Gastroesophageal sphincter (tissue), 4 donors: ENCODE data around the gene ETS1. TPM values are rescaled to one million over a fixed set of nuclear protein-coding genes. Genes with fewer than 3 reads are reported as not detected.

Source experiments
- ATAC-seq: fragments of 150-250 bp; one replicate; pipeline ENCODE4 v1.9.1; 2016; ENCODE audit warnings: mild to moderate bottlenecking, moderate library complexity
- H3K27ac ChIP-seq, 4 donors: fragments of 200-600 bp; sonication (generic) in 3 of 4; 1 replicate in 3 of 4; 2 replicates in 1 of 4; pipeline ENCODE4 v1.5.1; 2016 to 2019
- H3K27me3 ChIP-seq: fragments of 200-600 bp; sonication (generic); one replicate; pipeline ENCODE4 v1.5.1; 2019
- H3K36me3 ChIP-seq, 2 donors: fragments of 200-600 bp; sonication (generic); one replicate each; pipeline ENCODE4 v1.5.1; 2019; ENCODE audit warnings: control low read depth in 1 of 2
- H3K4me1 ChIP-seq, 3 donors: fragments of 200-600 bp; sonication (generic); 1 replicate in 2 of 3; 2 replicates in 1 of 3; pipeline ENCODE4 v1.5.1; 2016 to 2019; ENCODE audit warnings: control low read depth in 2 of 3
- H3K4me3 ChIP-seq, 2 donors: fragments of 200-600 bp; sonication (generic); one replicate each; pipeline ENCODE4 v1.5.1; 2019; ENCODE audit warnings: mild to moderate bottlenecking in 1 of 2, moderate library complexity in 1 of 2
- H3K9me3 ChIP-seq, 3 donors: fragments of 200-600 bp; sonication (generic); one replicate each; pipeline ENCODE4 v1.5.1; 2017 to 2019; ENCODE audit warnings: control low read depth in 2 of 3
- EP300 ChIP-seq: sonication (generic); formaldehyde crosslinking; IDR thresholded peaks from one replicate; pipeline ENCODE4 v1.6.1; 2017; ENCODE audit warnings: antibody characterized with exemption, mild to moderate bottlenecking
- POLR2A ChIP-seq, 2 donors: fragments of 450-650 bp; IDR thresholded peaks; one replicate each; pipeline ENCODE4 v1.6.1; 2017; ENCODE audit warnings: antibody characterized with exemption in 2 of 2, mild to moderate bottlenecking in 2 of 2, moderate library complexity in 1 of 2
- POLR2AphosphoS5 ChIP-seq: sonication (generic); formaldehyde crosslinking; IDR thresholded peaks from one replicate; pipeline ENCODE4 v1.6.1; 2017; ENCODE audit warnings: antibody characterized with exemption
- WGBS, 2 donors: methylation state at CpG; one replicate each; pipeline ENCODE4 v1.1.5; 2018; ENCODE audit warnings: low coverage in 1 of 2; 5-methylcytosine and 5-hydroxymethylcytosine counted together
- total RNA-seq, 4 donors: library from RNA; depleted of rRNA; stranded (reverse); fragments of >200 nt; gene quantifications; one replicate each; pipeline ENCODE4 v1.1.0, GENCODE V29; 2016
- TF ChIP-seq, protein P1 (sequence below), 4 experiments: fragments of 200-600 bp in 2 of 4; fragments of 450-650 bp in 2 of 4; sonication (generic) in 1 of 4; IDR thresholded peaks; one replicate each; pipeline ENCODE4 v1.5.1; 2017 to 2019; ENCODE audit warnings: antibody characterized with exemption in 4 of 4, mild to moderate bottlenecking in 2 of 4, moderate library complexity in 2 of 4

The ETS1 gene
- total RNA-seq, 4 donors from 2014 or later: 32.2 to 65.2 (median 51.0) TPM

DNA sequence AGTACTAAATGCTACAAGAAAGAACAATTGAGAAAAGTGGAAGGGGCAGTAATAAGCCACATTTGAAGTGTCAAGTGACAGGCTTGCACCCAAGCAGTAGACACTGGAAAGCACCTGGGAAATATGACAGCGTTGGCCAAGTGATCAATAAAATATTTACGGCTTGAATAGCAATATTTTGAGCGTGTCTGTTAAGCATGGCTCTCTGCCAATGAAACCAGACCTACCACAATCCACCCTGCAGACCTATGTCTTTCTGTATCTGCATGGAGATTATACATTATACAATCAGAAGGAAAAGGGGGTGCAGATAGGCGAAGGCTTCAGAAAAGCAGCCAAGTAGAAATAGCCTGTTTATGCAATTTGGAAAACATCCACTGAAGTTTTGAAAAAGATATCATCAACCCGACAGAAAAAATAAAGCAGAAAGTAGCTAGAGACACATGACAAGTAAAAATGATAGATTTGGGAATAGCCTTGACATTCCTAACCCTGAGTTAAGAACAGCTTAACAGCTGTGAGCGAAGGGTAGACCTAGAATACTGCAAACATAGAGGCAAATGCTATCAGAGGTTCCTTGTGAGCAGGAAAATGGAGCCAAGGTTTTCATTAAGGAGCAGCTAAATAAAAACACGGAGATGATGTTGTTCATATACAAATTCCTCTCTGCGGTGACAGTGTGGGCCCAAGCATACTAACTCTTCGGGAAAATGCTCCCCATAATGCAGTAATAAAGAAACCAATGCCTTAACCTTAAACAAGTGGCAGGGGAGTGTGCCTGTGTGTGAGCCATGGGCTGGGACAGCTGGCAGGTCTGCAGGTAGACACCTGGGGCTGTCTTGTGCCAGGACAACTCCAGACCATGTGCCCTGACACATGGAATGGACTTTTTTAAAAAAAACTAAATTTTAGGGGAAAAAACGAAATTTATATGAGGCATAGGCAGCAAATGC lies 71.3 kb downstream of the ETS1 start:
- WGBS, 2 donors: 38 to 40% methylated on average over 7 to 10 of the region's 10 CpGs
- TF ChIP-seq POLR2AphosphoS5 (no peak), POLR2A (IDR thresholded peaks at IDR 0.05) (no peak), EP300 (no peak)
- TF ChIP-seq, protein P1, sequence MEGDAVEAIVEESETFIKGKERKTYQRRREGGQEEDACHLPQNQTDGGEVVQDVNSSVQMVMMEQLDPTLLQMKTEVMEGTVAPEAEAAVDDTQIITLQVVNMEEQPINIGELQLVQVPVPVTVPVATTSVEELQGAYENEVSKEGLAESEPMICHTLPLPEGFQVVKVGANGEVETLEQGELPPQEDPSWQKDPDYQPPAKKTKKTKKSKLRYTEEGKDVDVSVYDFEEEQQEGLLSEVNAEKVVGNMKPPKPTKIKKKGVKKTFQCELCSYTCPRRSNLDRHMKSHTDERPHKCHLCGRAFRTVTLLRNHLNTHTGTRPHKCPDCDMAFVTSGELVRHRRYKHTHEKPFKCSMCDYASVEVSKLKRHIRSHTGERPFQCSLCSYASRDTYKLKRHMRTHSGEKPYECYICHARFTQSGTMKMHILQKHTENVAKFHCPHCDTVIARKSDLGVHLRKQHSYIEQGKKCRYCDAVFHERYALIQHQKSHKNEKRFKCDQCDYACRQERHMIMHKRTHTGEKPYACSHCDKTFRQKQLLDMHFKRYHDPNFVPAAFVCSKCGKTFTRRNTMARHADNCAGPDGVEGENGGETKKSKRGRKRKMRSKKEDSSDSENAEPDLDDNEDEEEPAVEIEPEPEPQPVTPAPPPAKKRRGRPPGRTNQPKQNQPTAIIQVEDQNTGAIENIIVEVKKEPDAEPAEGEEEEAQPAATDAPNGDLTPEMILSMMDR (IDR thresholded peaks at IDR 0.05): no peak
- no peaks in the 10 kb centered on the region for H3K9me3 ChIP-seq
- no peak for ATAC-seq
- no peaks in the 10 kb centered on the region for H3K27me3 ChIP-seq
- peaks cover 0 to 99% (median 24%) of the 10 kb centered on the region in 3 donors for H3K4me1 ChIP-seq
- H3K36me3 ChIP-seq: peaks cover 0 to 9% of the 10 kb centered on the region in 2 donors
- peak overlapping the region in 3 of 4 donors; percentile 28 to 95 (median 33) for H3K27ac ChIP-seq
- H3K4me3 ChIP-seq: peak overlapping the region in 1 of 2 donors; percentile 76

DNA sequence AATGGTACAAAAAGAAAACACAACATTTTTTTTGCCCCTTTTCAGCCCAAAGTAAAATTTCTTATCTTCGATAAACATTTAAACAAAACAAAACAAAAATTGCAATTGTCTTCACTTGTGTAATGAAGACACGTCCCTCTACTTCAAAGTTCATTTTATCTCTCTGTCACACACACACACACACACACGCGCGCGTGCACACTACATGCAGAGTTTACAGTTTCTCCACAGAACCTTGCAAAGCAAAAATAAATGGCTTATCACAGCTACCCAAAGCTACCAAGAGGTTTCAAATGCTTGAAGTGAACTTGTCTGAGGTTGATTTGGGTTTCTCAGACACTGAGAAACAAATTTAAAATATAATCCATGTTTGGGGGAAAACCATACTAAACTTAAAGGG lies 72.3 kb downstream of the ETS1 start:
- TF ChIP-seq POLR2A (IDR thresholded peaks at IDR 0.05) (no peak), EP300 (no peak)
- 75% methylated on average over 2 of the region's 6 CpGs; no CpG with 5 or more reads in 1 of the 2 donors for WGBS, 2 donors
- no peak overlapping the region for H3K4me3 ChIP-seq
- H3K27me3 ChIP-seq: no peaks in the 10 kb centered on the region
- peak overlapping the region in 1 of 4 donors; percentile 95 for H3K27ac ChIP-seq
- peaks cover 0 to 9% of the 10 kb centered on the region in 2 donors for H3K36me3 ChIP-seq
- no peaks in the 10 kb centered on the region for H3K9me3 ChIP-seq
- H3K4me1 ChIP-seq: peaks cover 0 to 98% (median 32%) of the 10 kb centered on the region in 3 donors
- ATAC-seq: no peak

DNA sequence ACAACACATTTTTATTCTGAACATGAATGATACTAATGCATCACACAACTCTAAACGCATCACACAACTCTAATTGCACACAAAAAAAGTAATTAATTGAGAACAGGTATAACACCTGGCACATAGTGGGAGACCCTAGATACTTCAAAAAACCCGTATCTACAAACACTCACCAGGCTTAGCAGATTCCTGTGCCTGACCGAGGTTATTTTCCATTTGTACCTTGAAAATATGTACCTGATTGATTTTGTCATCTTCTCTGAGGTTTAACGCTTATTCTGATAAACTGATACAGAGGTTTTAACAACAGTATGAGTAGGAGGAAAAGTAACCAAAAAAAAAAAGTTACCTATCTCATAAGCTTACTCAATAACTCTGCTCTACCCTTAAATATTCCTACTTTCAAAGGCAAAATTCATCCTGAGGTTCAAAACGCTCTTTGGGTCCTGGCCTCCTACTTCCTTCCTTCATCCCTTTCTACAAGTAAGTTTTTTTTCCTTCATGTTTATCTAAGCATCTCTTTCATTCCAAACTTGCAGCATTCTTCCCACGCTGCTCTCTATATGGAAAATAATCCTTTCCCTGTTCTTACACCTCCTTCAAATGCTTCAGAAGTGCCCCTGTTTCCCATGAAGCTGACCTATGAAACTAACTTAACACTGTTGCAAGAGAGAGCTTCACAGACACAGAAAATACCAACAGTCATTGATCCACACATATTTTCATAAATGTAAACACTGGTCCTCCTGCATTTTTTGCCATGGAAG lies 73.3 kb downstream of the ETS1 start:
- Histone ChIP-seq H3K4me3 (no peak overlapping the region), H3K4me1 (peaks cover 0 to 98% (median 35%) of the 10 kb centered on the region in 3 donors)
- ATAC-seq: no peak

DNA sequence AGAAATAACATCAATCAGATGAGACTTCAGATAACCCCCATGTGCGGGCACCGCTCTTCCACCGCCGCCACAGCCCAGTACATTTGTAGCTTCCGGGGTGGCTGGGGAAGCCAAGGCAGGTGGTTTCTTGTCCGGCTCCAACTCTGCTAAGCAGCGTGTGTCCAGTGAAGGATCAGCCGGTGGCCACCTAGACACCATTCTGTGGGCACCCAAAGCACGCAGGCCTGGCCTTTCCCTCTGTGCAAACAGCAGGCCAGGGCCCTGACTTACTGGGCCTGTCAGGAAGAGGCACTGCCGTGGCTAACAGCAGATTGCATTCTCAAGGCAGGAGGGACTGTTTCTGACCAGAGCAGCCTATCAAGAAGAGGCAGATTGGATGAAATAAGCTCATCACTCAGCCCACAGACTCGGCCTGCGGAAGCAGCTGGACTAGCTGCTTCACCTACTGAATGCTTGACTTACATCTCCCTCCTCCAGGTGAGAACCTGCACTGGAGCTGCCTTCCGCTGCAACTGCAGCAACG lies 74.8 kb downstream of the ETS1 start:
- Histone ChIP-seq H3K27me3 (no peaks in the 10 kb centered on the region), H3K4me1 (peaks cover 0 to 98% (median 49%) of the 10 kb centered on the region in 3 donors), H3K27ac (peak overlapping the region in 1 of 4 donors; percentile 4), H3K4me3 (no peak overlapping the region), H3K36me3 (peaks cover 0 to 9% of the 10 kb centered on the region in 2 donors), H3K9me3 (no peaks in the 10 kb centered on the region)
- WGBS, 2 donors: 80 to 100% methylated on average over 1 of the region's 14 CpGs
- no peak for ATAC-seq
- TF ChIP-seq EP300 (no peak), POLR2AphosphoS5 (no peak), POLR2A (IDR thresholded peaks at IDR 0.05) (no peak)
- TF ChIP-seq, protein P1 (IDR thresholded peaks at IDR 0.05): no peak

More for the DNA sequence above, 73.3 kb downstream of the ETS1 start:
- peak overlapping the region in 1 of 4 donors; percentile 17 for H3K27ac ChIP-seq
- 71 to 79% methylated on average over 6 of the region's 6 CpGs for WGBS, 2 donors
- no peaks in the 10 kb centered on the region for H3K9me3 ChIP-seq
- H3K36me3 ChIP-seq: peaks cover 0 to 9% of the 10 kb centered on the region in 2 donors
- TF ChIP-seq POLR2A (IDR thresholded peaks at IDR 0.05) (no peak), EP300 (no peak), POLR2AphosphoS5 (no peak)
- TF ChIP-seq, protein P1 (IDR thresholded peaks at IDR 0.05): no peak
- no peaks in the 10 kb centered on the region for H3K27me3 ChIP-seq

DNA sequence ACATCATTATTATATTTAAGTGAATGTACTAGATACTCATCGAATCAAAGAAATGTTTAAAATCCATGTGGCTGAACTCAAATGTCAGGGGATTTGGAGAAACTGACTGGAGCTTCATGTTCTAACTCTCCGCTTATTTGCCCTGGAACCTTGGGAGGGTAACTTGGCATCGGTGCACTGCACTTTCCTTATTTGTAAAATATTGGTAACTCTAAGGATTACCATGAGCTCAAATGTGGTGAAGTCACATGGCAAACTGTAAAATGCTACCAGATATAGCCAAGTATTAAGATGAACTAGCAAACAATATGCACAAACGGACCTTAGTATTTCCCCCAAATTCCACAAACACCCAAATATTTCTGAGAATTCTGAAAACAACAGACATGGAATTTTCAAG lies 75.6 kb downstream of the ETS1 start:
- peaks cover 0 to 98% (median 53%) of the 10 kb centered on the region in 3 donors for H3K4me1 ChIP-seq
- 55 to 59% methylated on average over 4 of the region's 4 CpGs for WGBS, 2 donors
- no peak overlapping the region for H3K4me3 ChIP-seq
- TF ChIP-seq POLR2A (IDR thresholded peaks at IDR 0.05): no peak
- TF ChIP-seq POLR2AphosphoS5: no peak
- TF ChIP-seq, protein P1 (IDR thresholded peaks at IDR 0.05): no peak
- TF ChIP-seq EP300: no peak
- H3K36me3 ChIP-seq: peaks cover 0 to 9% of the 10 kb centered on the region in 2 donors
- ATAC-seq: no peak
- no peaks in the 10 kb centered on the region for H3K27me3 ChIP-seq
- no peaks in the 10 kb centered on the region for H3K9me3 ChIP-seq
- no peak overlapping the region for H3K27ac ChIP-seq
